A673 (cell line): ENCODE measurements around the gene TXNRD3. TPM values are rescaled to one million over a fixed set of nuclear protein-coding genes. Genes with fewer than 3 reads are reported as not detected.

Experiments used
- BruUV-seq: library from RNA; stranded (reverse); fragments of 400-500 nt; replicated peaks from 2 replicates; lab custom pipeline; 2021; lab: Mats Ljungman, UMichigan
- CTCF ChIA-PET: fragments of 300-600 bp; sonication (Branson Sonifier 250); formaldehyde crosslinking; loops from one replicate; lab custom pipeline; 2022; ENCODE audit warnings: antibody characterized with exemption; lab: Charles Lee
- POLR2A ChIA-PET: fragments of 300-600 bp; sonication (Branson Sonifier 250); formaldehyde crosslinking; loops from one replicate; lab custom pipeline; 2022; ENCODE audit warnings: antibody characterized with exemption; ENCODE audit not compliant: low non-redundant PET; lab: Charles Lee
- DNase-seq: peaks from one replicate; pipeline ENCODE4 v3.0.0-alpha.2; 2015; ENCODE audit warnings: low spot score
- H3K27ac ChIP-seq: fragments of 200-600 bp; sonication (generic); 2 replicates; pipeline ENCODE4 v1.5.1; 2016; ENCODE audit warnings: mixed run types, low read depth, mild to moderate bottlenecking, mixed read lengths, antibody characterized with exemption, low read length; ENCODE audit not compliant: poor library complexity, severe bottlenecking
- H3K27me3 ChIP-seq: fragments of 200-600 bp; sonication (generic); replicated peaks from 2 replicates; pipeline ENCODE4 v1.6.1; 2017; ENCODE audit warnings: mixed run types, low read depth, mild to moderate bottlenecking, mixed read lengths, antibody characterized with exemption, low read length; ENCODE audit not compliant: insufficient read depth, poor library complexity
- H3K36me3 ChIP-seq: fragments of 200-600 bp; sonication (generic); 2 replicates; pipeline ENCODE4 v1.6.1; 2016; ENCODE audit warnings: mixed run types, mild to moderate bottlenecking, mixed read lengths, antibody characterized with exemption, low read length; ENCODE audit not compliant: insufficient read depth, poor library complexity, severe bottlenecking
- H3K4me1 ChIP-seq: fragments of 200-600 bp; sonication (generic); 2 replicates; pipeline ENCODE4 v1.6.1; 2017; ENCODE audit warnings: mixed run types, mild to moderate bottlenecking, mixed read lengths, antibody characterized with exemption, low read length; ENCODE audit not compliant: insufficient read depth, poor library complexity, severe bottlenecking
- H3K4me3 ChIP-seq: fragments of 200-600 bp; sonication (generic); 2 replicates; pipeline ENCODE4 v1.5.1; 2016; ENCODE audit warnings: low read depth, mixed run types, mild to moderate bottlenecking, mixed read lengths, low read length; ENCODE audit not compliant: poor library complexity, severe bottlenecking
- H3K9me3 ChIP-seq: fragments of 200-600 bp; sonication (generic); 2 replicates; pipeline ENCODE4 v1.6.1; 2016; ENCODE audit warnings: mixed run types, low read depth, mild to moderate bottlenecking, mixed read lengths, antibody characterized with exemption, low read length; ENCODE audit not compliant: poor library complexity, severe bottlenecking
- EZH2 ChIP-seq: fragments of 200-600 bp; sonication (generic); IDR thresholded peaks from 2 replicates; pipeline ENCODE4 v1.6.1; 2017; ENCODE audit warnings: borderline replicate concordance, low read depth, mild to moderate bottlenecking, mixed read lengths, antibody characterized with exemption, low read length; ENCODE audit not compliant: poor library complexity, severe bottlenecking
- intact Hi-C: fragments of 100-400 bp; cut with micrococcal nuclease; formaldehyde crosslinking; loops from one replicate; pipeline ENCODE4 v1.10.0; 2022; ENCODE audit not compliant: unreplicated experiment
- total RNA-seq: library from RNA; stranded (reverse); gene quantifications from 2 replicates; pipeline ENCODE4 v1.2.3, GENCODE V29; 2021
- TF ChIP-seq, protein P1 (sequence below): fragments of 300-800, 200-600 bp; sonication (generic); conservative IDR thresholded peaks from 2 replicates; pipeline ENCODE4 v1.5.1; 2017; ENCODE audit warnings: low read depth, mild to moderate bottlenecking, antibody characterized with exemption, low read length, moderate library complexity, mixed read lengths

TXNRD3 gene
- total RNA-seq, 1 experiment from 2014 or later: 4.1 TPM

DNA sequence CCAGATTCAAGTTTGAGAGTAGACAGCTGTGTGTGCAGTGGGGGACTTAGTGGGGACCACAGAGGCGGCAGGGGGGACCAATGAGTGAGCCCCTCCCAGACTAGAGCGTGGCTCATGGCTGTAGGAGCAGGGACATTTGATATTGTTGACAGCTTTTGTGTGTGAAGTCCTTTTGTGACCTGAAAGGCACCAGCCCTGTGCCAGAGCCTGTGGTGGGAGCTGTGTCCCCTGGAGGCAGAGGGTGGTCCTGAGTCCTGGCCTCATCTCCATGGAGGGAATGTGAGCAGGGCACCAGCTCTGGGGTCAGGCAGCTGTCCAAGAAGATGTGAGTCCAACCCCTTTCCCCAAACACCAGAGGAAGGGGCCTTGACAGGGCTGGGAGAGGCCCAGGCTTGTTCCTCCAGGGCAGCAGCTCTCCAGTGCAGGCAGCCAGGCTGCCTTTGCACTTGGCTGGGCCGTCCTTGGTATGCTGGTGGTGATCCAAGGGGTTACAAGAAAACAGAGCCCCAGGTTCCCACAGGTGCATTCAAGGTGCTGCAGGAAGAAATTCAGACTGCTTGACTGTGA lies 86.1 kb downstream of the TXNRD3 start:
- no peak overlapping the region for H3K4me3 ChIP-seq
- H3K27me3 ChIP-seq: peaks cover 35% of the 10 kb centered on the region
- TF ChIP-seq EZH2: no peak
- TF ChIP-seq, protein P1, sequence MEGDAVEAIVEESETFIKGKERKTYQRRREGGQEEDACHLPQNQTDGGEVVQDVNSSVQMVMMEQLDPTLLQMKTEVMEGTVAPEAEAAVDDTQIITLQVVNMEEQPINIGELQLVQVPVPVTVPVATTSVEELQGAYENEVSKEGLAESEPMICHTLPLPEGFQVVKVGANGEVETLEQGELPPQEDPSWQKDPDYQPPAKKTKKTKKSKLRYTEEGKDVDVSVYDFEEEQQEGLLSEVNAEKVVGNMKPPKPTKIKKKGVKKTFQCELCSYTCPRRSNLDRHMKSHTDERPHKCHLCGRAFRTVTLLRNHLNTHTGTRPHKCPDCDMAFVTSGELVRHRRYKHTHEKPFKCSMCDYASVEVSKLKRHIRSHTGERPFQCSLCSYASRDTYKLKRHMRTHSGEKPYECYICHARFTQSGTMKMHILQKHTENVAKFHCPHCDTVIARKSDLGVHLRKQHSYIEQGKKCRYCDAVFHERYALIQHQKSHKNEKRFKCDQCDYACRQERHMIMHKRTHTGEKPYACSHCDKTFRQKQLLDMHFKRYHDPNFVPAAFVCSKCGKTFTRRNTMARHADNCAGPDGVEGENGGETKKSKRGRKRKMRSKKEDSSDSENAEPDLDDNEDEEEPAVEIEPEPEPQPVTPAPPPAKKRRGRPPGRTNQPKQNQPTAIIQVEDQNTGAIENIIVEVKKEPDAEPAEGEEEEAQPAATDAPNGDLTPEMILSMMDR: no peak
- no peaks in the 10 kb centered on the region for H3K9me3 ChIP-seq
- POLR2A ChIA-PET: no interaction called here
- no TSS peak for BruUV-seq
- intact Hi-C loops: no loop called here
- no peaks in the 10 kb centered on the region for H3K36me3 ChIP-seq
- DNase-seq: no peak
- H3K4me1 ChIP-seq: no peaks in the 10 kb centered on the region
- H3K27ac ChIP-seq: no peak overlapping the region
- CTCF ChIA-PET: no interaction called here

DNA sequence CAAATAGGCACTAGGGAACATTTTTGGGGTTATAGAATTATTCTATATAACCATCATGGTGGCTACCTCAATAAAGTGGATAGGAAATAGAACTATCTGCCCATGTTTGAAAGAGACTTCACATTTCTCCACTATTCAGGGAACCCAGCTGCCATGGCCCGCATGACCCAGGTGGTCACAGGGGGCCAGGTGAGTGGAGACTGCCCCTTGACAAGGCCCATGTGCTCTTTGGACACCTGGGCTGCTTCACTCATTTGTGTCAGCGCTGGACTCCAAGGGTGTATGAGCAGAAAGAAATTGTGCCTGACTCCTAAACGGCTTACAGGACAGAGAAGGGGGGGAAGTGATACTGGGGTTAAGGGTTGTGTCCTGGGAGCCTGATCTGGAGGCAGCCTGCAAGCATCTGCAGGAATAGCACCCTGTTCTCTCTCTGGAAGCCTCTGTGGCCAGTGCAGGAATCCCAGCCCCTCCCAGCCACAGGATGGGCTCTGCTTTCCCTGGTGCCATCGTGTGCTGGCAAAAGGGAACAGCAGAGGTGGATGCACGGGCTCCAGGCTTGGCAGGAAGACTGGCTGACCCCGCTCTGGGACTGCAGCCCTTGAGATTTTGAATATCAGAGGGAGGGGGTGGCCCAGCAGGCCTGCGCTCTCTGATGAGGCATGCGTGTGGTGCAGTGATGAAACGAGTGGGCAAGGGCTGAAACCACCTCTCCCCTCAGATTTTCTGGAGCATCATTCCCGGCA lies 87.1 kb downstream of the TXNRD3 start:
- no peak for DNase-seq
- Histone ChIP-seq H3K36me3 (no peaks in the 10 kb centered on the region), H3K4me3 (no peak overlapping the region), H3K27me3 (peaks cover 35% of the 10 kb centered on the region), H3K9me3 (peaks cover under 1% of the 10 kb centered on the region), H3K27ac (no peak overlapping the region), H3K4me1 (no peaks in the 10 kb centered on the region)
- ChIA-PET POLR2A (no interaction called here), CTCF (no interaction called here)
- TF ChIP-seq, protein P1: no peak
- TF ChIP-seq EZH2: no peak
- intact Hi-C loops: no loop called here
- BruUV-seq: no TSS peak

DNA sequence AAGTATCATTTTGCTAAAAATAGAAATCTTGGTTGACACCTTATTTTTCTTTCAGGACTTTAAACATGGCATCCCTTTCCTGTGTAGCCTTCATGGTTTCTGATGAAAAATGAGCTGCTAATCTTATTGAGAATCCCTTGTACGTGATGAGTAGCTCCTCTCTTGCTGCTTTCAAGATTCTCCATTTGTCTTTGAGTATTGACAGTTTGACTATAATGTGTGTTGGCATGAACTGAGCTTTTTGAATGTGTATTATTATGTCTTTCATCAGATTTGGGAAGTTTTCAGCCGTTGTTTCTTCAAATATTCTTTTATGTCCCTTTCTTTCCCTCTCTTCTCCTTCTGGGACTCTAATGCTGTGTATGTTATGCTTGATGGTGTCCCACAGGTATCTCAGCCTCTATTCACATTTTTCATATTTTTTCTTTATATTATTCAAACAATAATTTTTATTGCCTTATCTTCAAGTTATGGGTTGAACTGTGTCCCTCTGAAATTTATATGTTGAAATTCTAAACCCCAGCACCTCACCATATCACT lies 92.1 kb downstream of the TXNRD3 start:
- Histone ChIP-seq H3K4me1 (no peaks in the 10 kb centered on the region), H3K9me3 (peaks cover 6% of the 10 kb centered on the region), H3K27me3 (peaks cover 31% of the 10 kb centered on the region), H3K4me3 (no peak overlapping the region), H3K36me3 (no peaks in the 10 kb centered on the region), H3K27ac (no peak overlapping the region)
- ChIA-PET POLR2A (no interaction called here), CTCF (no interaction called here)
- intact Hi-C loops: no loop called here
- BruUV-seq: no TSS peak
- DNase-seq: no peak
- TF ChIP-seq EZH2: no peak
- TF ChIP-seq, protein P1: no peak
